HG02763 (cell line): Measurements from ENCODE around the gene TNFRSF8.
"Not testable (repeated sequence)": the region's sequence is repeated elsewhere in the genome, so short reads cannot be mapped to it uniquely, and the experiment has no call there.

ENCODE experiments used
- ATAC-seq: cut with Tn5 transposase; IDR thresholded peaks from one replicate; pipeline ENCODE4 v1.9.1; 2021; ENCODE audit warnings: mild to moderate bottlenecking, moderate library complexity; ENCODE audit not compliant: unreplicated experiment

Gene TNFRSF8

DNA sequence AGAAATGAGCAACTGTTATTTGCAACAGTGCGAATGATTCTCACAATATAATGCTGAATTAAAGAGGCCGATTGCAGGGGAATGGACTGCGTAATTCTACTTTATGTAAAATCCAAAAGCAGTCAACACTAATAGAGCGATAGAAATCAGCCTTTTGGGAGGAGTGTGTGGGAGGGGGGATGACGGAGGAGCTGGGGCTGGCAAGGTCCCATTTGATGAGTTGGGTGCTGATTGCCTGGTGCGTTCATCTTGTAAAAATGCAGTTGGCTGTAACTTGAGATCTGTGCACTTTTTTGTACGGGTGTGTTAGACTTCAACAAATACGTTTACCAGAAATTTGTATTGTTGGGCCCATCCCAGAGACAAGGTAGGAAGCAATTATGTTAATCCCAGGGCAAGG is 20.7 kb downstream of the TNFRSF8 start:
- ATAC-seq: no peak

GRCh38 chr1:12085643-12086260 is 22.6 kb downstream of the TNFRSF8 start:
- ATAC-seq: no peak

- ATAC-seq: no peak
These were observed 24.8 kb downstream of the TNFRSF8 start for GRCh38 chr1:12087797-12088314.

DNA sequence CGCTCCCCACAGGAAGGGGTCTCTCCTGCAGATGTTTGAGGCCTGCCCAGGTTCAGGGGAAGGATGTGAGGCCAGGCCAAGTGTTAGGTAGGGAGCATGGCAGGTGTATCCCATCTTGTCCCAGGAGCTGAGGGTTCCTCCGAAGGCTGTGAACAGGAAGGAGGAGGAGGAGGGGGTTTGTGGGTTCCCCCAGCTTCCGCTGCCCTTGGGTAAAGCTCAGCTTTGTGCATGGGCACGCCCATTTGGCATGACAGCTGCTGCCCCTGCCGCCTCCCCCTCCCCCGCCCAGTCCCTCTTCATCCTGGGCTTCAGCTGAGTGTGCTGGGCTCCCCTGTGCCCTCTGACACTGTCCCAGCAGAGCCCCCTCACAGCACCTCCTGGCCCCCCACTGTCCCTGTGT is 25.5 kb downstream of the TNFRSF8 start:
- ATAC-seq: no peak

DNA sequence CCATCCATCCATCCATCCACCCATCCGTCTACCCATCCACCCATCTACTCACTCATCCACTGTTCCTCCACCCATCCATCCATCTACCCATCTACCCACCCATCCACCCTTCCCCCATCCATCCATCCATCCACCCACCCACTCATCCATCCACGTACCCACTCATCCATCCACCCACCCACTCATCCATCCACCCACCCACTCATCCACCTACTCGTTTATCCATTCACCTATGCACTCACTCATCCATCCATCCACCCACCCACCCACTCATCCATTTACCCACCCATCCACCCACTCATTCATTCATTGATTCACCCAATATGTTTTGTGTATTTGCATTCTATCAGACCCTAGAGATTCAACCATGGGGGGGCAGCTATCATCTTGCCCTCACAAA is 27.2 kb downstream of the TNFRSF8 start:
- ATAC-seq: no peak

GRCh38 chr1:12091191-12091590 is 28.1 kb downstream of the TNFRSF8 start:
- no peak for ATAC-seq

GRCh38 chr1:12094180-12094579 is 31.1 kb downstream of the TNFRSF8 start:
- no peak for ATAC-seq

GRCh38 chr1:12095452-12096263 is 32.6 kb downstream of the TNFRSF8 start:
- ATAC-seq: no peak

DNA sequence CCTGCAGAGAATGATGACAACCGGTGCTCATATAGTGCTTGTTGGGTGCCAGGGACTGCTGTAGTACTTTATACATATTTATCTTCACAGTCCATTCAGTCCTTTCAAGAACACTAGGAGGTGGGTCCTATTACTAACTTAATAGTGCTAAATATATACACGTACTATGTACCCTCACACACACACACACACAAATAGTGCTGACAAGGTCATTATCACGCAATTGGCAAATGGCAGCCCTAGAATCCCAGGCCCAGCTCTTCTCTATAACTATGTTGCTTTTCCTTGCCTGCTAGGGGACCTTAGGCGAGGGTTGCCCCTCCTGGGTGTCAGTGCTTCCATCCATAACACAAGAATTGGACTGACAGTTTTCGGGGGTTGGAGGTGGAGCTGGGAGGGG is 33.5 kb downstream of the TNFRSF8 start:
- ATAC-seq: no peak

- ATAC-seq: no peak
These were observed 34.2 kb downstream of the TNFRSF8 start for GRCh38 chr1:12097321-12097720.

DNA sequence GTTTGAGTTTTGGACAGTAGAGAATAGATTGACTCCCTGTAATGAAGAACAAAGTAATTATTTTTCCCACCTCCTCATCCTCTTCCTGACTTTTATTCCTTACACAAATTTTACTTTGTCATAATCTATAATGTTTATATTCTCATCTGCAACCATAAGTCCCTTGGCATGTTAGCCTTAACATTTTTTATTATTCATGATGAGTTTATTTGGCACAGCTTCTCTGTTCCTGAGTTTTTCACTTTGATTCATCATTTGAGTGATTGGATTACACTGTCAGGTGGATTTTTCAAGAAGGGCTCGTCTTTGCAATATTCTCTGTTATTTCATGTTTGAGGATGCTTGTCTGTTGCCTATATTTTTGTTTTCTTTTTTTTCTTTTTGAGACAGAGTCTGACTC is 35.7 kb downstream of the TNFRSF8 start:
- no peak for ATAC-seq

GRCh38 chr1:12099610-12100009 is 36.5 kb downstream of the TNFRSF8 start:
- no peak for ATAC-seq

GRCh38 chr1:12100071-12100470 is 37.0 kb downstream of the TNFRSF8 start:
- no peak for ATAC-seq

- ATAC-seq: not testable (repeated sequence)
These were observed 38.0 kb downstream of the TNFRSF8 start for GRCh38 chr1:12101120-12101519.

- no peak for ATAC-seq
These were observed 39.0 kb downstream of the TNFRSF8 start for GRCh38 chr1:12102066-12102465.

- no peak for ATAC-seq
These were observed 41.3 kb downstream of the TNFRSF8 start for GRCh38 chr1:12104417-12104816.

GRCh38 chr1:12106153-12106552 is 43.0 kb downstream of the TNFRSF8 start:
- no peak for ATAC-seq

DNA sequence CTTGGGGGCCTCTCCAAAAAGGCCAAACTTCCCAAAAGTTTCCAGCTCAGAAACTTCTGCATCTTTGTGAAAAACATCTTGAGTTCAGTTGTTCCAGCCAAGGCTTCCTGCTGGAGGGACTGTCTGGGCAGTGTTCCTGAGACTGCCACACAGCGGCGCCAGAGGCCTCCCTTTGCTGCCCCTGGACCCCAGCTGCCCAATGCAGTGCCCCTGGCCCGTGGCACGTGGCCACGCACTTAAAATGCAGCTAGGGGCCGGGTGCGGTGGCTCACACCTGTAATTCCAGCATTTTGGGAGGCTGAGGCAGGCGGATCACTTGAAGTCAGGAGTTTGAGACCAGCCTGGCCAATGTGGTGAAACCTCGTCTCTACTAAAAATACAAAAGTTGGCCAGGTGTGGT is 43.8 kb downstream of the TNFRSF8 start:
- ATAC-seq: not testable (repeated sequence)

DNA sequence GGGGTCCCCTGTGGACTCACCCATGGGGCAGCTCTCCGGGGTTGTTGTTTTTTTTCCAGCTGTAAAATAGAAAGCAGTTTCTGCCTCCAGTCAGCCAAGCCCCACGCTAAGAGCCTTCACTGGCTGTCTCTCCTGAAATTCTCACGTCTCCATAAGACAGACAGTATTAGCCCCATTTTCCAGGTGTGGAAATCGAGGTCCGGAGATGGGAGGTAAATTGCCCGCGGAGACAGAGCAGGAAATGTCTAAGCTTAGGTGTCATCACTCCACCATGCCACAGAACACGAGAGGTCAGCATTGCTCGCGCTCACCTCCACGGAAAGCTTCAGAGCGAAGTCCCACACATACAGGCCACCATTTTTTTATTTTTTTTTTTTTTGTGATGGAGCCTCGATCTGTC is 44.6 kb downstream of the TNFRSF8 start:
- ATAC-seq: no peak

GRCh38 chr1:12109901-12110300 is 46.8 kb downstream of the TNFRSF8 start:
- no peak for ATAC-seq

DNA sequence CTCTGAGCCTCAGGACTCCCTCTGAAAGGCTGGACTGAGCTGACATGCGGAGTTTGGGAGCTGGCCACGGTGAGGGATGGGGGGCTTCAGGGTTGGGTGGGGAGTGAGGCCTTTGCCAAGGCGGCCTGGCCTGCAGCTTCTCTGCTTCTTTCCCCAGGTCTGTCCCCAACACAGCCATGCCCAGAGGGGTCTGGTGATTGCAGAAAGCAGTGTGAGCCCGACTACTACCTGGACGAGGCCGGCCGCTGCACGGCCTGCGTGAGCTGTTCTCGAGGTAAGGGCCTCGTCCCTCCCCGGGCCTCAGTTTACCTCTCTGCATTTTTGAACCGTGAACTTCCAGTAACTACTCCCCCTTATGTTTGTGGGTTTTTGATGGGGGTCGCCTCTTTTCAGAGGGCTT is 48.6 kb downstream of the TNFRSF8 start:
- ATAC-seq: no peak

DNA sequence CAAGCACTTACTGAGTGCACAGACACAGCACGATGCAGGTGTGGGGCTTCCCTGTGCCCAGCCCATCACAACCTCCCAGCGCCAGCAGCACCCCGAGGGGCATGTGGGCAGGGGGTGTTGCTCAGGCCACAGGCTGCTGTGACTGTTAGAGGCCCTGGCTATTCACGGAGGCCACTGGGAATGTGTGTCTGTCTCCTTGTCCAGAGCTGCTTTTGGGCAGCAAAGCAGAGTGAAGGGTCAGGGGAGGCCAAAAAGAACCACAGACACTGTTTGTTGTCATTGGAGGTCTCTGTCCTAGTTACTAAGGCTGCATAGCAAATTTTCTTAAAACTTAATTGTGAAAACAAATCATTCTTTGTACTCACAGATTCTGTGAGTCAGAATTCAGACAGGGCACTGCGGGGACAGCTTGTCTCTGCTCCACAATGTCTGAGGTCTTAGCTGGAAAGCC is 49.6 kb downstream of the TNFRSF8 start:
- no peak for ATAC-seq
